Gastrocnemius medialis (tissue), 4 donors: Measurements from ENCODE around the gene CAB39. TPM values are rescaled to one million over a fixed set of nuclear protein-coding genes. Genes with fewer than 3 reads are reported as not detected.

ENCODE experiments used
- ATAC-seq, 2 donors: fragments of 150-250 bp; one replicate each; pipeline ENCODE4 v1.9.1; 2016
- DNase-seq, 2 donors: peaks; one replicate each; pipeline ENCODE4 v3.0.0-alpha.2; 2019
- H3K27ac ChIP-seq, 4 donors: fragments of 200-600 bp; sonication (generic); 1 replicate in 1 of 4; 2 replicates in 3 of 4; pipeline ENCODE4 v1.5.1; 2016 to 2018; ENCODE audit warnings: mild to moderate bottlenecking in 2 of 4, moderate library complexity in 1 of 4
- H3K27me3 ChIP-seq, 3 donors: fragments of 200-600 bp; sonication (generic) in 2 of 3; 1 replicate in 1 of 3; 2 replicates in 2 of 3; pipeline versions ENCODE4 v1.5.1 to v1.6.0; 2016 to 2019; ENCODE audit warnings: mild to moderate bottlenecking in 1 of 3, moderate library complexity in 1 of 3
- H3K36me3 ChIP-seq, 2 donors: fragments of 200-600 bp; sonication (generic) in 1 of 2; one replicate each; pipeline ENCODE4 v1.5.1; 2017 to 2018
- H3K4me1 ChIP-seq, 2 donors: fragments of 200-600 bp; sonication (generic) in 1 of 2; one replicate each; pipeline ENCODE4 v1.5.1; 2016 to 2017; ENCODE audit warnings: mild to moderate bottlenecking in 2 of 2
- H3K4me3 ChIP-seq, 4 donors: fragments of 200-600 bp; sonication (generic) in 3 of 4; 1 replicate in 1 of 4; 2 replicates in 3 of 4; pipeline ENCODE4 v1.5.1; 2016 to 2019; ENCODE audit warnings: mild to moderate bottlenecking in 2 of 4
- H3K9me3 ChIP-seq, 3 donors: fragments of 200-600 bp; sonication (generic) in 2 of 3; 1 replicate in 1 of 3; 2 replicates in 2 of 3; pipeline ENCODE4 v1.5.1; 2016 to 2019
- CTCF ChIP-seq, 5 experiments: fragments of 450-650 bp in 3 of 5; fragments of 200-600 bp in 2 of 5; sonication (generic) in 2 of 5; IDR thresholded peaks in 4 of 5; conservative IDR thresholded peaks in 1 of 5; 1 replicate in 4 of 5; 2 replicates in 1 of 5; pipeline ENCODE4 v1.5.1; 2016 to 2019; ENCODE audit warnings: antibody characterized with exemption in 5 of 5, mild to moderate bottlenecking in 3 of 5, moderate library complexity in 3 of 5
- POLR2A ChIP-seq, 2 donors: fragments of 450-650 bp; IDR thresholded peaks; one replicate each; pipeline ENCODE4 v1.6.1; 2017; ENCODE audit warnings: antibody characterized with exemption in 2 of 2, mild to moderate bottlenecking in 2 of 2, moderate library complexity in 2 of 2
- in situ Hi-C, 4 donors: fragments of 200-750 bp; cut with MboI; loops; one replicate each; pipeline versions ENCODE4 v1.15.0 to v1.8.0; 2017; ENCODE audit warnings: low sequenced_read_pairs in 4 of 4
- intact Hi-C: fragments of 100-400 bp; cut with DNase I; formaldehyde crosslinking; loops from one replicate; pipeline ENCODE4 v1.15.1; 2023; ENCODE audit warnings: low total_unique reads
- total RNA-seq, 4 donors: library from RNA; depleted of rRNA; stranded (reverse); fragments of >200 nt; gene quantifications; one replicate each; pipeline versions ENCODE4 v1.1.0 to v1.2.3, GENCODE V29; 2016

Gene CAB39
- total RNA-seq, 4 donors from 2014 or later = 93.9 to 211 (median 133) TPM

DNA sequence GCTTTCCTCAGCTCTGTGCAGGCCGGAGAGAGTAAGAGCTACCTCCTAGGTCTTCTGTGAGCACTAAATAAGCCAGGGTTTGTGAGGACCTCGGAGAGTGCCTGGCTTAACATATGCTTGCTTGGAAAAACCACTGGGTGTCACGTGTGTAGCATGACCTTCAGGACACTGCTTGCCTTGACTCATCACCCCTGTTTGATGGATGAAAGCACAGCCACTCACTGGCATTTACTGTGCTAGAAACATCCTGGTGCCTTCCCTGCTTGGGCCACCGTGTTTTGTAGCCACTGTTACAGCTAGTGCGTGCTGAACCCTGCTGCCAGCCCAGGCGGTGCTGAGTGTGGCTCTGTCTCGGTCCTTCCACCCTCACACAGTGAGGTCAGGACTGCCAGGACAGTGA lies 117.3 kb downstream of the CAB39 start:
- peaks cover 0 to 3% of the 10 kb centered on the region in 2 donors for H3K4me1 ChIP-seq
- ATAC-seq (no peak), DNase-seq (no peak)
- H3K9me3 ChIP-seq = no peaks in the 10 kb centered on the region
- in situ Hi-C loops (loop anchor here in 2 of 4 donors (5.0 kb wide), 2 partner anchors 142 to 157 kb away; no protein-coding TSS in a partner anchor), intact Hi-C loops (no loop called here)
- H3K27ac ChIP-seq = no peak overlapping the region
- TF ChIP-seq POLR2A (IDR thresholded peaks at IDR 0.05) (no peak), CTCF (IDR thresholded peaks at IDR 0.05 in 4 of 5, conservative IDR thresholded peaks at IDR 0.05 in 1 of 5) (no peak)
- H3K4me3 ChIP-seq = no peak overlapping the region
- peaks cover 17 to 21% (median 21%) of the 10 kb centered on the region in 3 donors for H3K27me3 ChIP-seq
- no peaks in the 10 kb centered on the region for H3K36me3 ChIP-seq

DNA sequence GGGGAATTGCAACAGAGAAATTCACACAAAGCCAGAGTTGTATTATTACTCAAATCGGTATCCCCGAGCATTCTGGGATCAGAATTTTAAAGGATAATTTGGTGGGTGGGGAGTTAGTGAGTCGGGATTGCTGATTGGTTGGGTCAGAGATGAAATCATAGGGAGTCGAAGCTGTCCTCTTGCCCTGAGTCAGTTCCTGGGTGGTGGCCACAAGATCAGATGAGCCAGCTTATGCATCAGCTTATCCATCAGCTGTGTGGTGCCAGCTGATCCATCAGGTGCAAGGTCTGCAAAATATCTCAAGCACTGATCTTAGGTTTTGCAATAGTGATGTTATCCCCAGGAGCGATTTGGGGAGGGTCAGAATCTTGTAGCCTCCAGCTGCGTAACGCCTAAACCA lies 117.8 kb downstream of the CAB39 start:
- Histone ChIP-seq H3K27me3 (peaks cover 17 to 21% (median 21%) of the 10 kb centered on the region in 3 donors), H3K4me3 (no peak overlapping the region), H3K36me3 (no peaks in the 10 kb centered on the region), H3K9me3 (no peaks in the 10 kb centered on the region), H3K4me1 (peaks cover 0 to 3% of the 10 kb centered on the region in 2 donors), H3K27ac (no peak overlapping the region)
- DNase-seq (no peak), ATAC-seq (no peak)
- TF ChIP-seq CTCF (IDR thresholded peaks at IDR 0.05 in 4 of 5, conservative IDR thresholded peaks at IDR 0.05 in 1 of 5) (no peak), POLR2A (IDR thresholded peaks at IDR 0.05) (no peak)
- in situ Hi-C loops = loop anchor here in 1 of 4 donors (5.0 kb wide), 1 partner anchor 142 kb away; no protein-coding TSS in a partner anchor
- intact Hi-C loops = no loop called here

GRCh38 chr2:230840301-230840700 lies 127.7 kb downstream of the CAB39 start:
- no peak for TF ChIP-seq POLR2A (IDR thresholded peaks at IDR 0.05)
- no peak for TF ChIP-seq CTCF (IDR thresholded peaks at IDR 0.05 in 4 of 5, conservative IDR thresholded peaks at IDR 0.05 in 1 of 5)
- Histone ChIP-seq H3K36me3 (no peaks in the 10 kb centered on the region), H3K27me3 (peaks cover 0 to 5% (median 3%) of the 10 kb centered on the region in 3 donors), H3K4me3 (no peak overlapping the region), H3K9me3 (no peaks in the 10 kb centered on the region), H3K27ac (no peak overlapping the region), H3K4me1 (no peaks in the 10 kb centered on the region)
- DNase-seq (no peak), ATAC-seq (no peak)
- in situ Hi-C loops (no loop called here), intact Hi-C loops (no loop called here)

- ATAC-seq = no peak
- no peak for DNase-seq
- in situ Hi-C loops = no loop called here
- Histone ChIP-seq H3K36me3 (no peaks in the 10 kb centered on the region), H3K27me3 (peaks cover 3 to 8% (median 5%) of the 10 kb centered on the region in 3 donors), H3K27ac (no peak overlapping the region), H3K9me3 (no peaks in the 10 kb centered on the region), H3K4me1 (no peaks in the 10 kb centered on the region), H3K4me3 (no peak overlapping the region)
- intact Hi-C loops = no loop called here
- TF ChIP-seq CTCF (IDR thresholded peaks at IDR 0.05 in 4 of 5, conservative IDR thresholded peaks at IDR 0.05 in 1 of 5) (no peak), POLR2A (IDR thresholded peaks at IDR 0.05) (no peak)
Observed at GRCh38 chr2:230842473-230842872, 129.8 kb downstream of the CAB39 start.

- DNase-seq (no peak), ATAC-seq (no peak)
- in situ Hi-C loops (no loop called here), intact Hi-C loops (no loop called here)
- no peaks in the 10 kb centered on the region for H3K9me3 ChIP-seq
- no peak overlapping the region for H3K27ac ChIP-seq
- H3K36me3 ChIP-seq = no peaks in the 10 kb centered on the region
- H3K4me1 ChIP-seq = no peaks in the 10 kb centered on the region
- no peak overlapping the region for H3K4me3 ChIP-seq
- peaks cover 5 to 9% (median 8%) of the 10 kb centered on the region in 3 donors for H3K27me3 ChIP-seq
- TF ChIP-seq CTCF (IDR thresholded peaks at IDR 0.05 in 4 of 5, conservative IDR thresholded peaks at IDR 0.05 in 1 of 5) (no peak), POLR2A (IDR thresholded peaks at IDR 0.05) (no peak)
Observed at GRCh38 chr2:230843132-230843531, 130.5 kb downstream of the CAB39 start.
